Astrocyte (in vitro differentiated cells and primary cell): Measurements from ENCODE around the gene ZDHHC14.

ENCODE experiments used
- CTCF ChIP-seq: IDR thresholded peaks from 2 replicates; pipeline ENCODE4 v1.5.1; 2011; ENCODE audit warnings: low read depth, mild to moderate bottlenecking, inconsistent platforms, low read length, moderate library complexity; ENCODE audit not compliant: insufficient read depth
- EZH2 ChIP-seq: IDR thresholded peaks from 2 replicates; pipeline ENCODE4 v1.6.1; 2012; ENCODE audit warnings: mild to moderate bottlenecking, low read length, inconsistent platforms; ENCODE audit not compliant: insufficient read depth

GRCh38 chr6:157528931-157529653 is 148.1 kb downstream of the ZDHHC14 start:
- no peak for TF ChIP-seq CTCF
- no peak for TF ChIP-seq EZH2
